ENCODE results near the gene ZNF383.
"Not testable (repeated sequence)": the region's sequence is repeated elsewhere in the genome, so short reads cannot be mapped to it uniquely, and the experiment has no call there.

ZNF383 gene

GRCh38 chr19:37292998-37293939, 75.3 kb downstream of the ZNF383 start:
- DNase-seq (ENCODE audit: low spot score): not testable (repeated sequence)

DNA sequence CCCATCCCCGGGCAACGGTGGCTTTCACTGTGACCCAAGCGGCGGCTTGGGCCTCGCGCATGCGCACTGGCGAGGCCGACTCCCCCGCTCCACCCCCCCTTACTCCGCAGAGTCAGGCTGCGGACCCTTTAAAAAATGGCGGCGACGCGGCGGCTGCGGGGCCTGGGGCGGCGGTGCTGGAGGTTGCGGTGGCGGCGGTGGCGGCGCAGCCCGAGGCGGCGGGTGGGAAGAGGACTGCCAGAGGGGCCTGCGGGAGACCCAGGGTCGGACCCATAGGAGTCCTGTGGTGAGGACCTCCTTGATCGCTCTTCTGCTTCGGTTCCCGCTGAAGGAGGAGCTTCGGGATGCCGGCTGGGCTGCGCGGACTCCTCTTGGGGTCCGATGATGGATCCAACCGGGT, 76.2 kb downstream of the ZNF383 start:
- not testable (repeated sequence) for DNase-seq (ENCODE audit: low spot score)
